MCF 10A (cell line): ENCODE results near the gene HECW1. TPM values are rescaled to one million over a fixed set of nuclear protein-coding genes. Genes with fewer than 3 reads are reported as not detected.

Experiments
- BruUV-seq: library from RNA; stranded (reverse); fragments of 400-500 nt; replicated peaks from 2 replicates; lab custom pipeline; 2021; lab: Mats Ljungman, UMichigan
- CTCF ChIA-PET: fragments of 300-600 bp; sonication (Branson Sonifier 250); formaldehyde crosslinking; extraction: SDS; loops from one replicate; lab custom pipeline; 2021; ENCODE audit warnings: antibody characterized with exemption, inconsistent platforms; lab: Yijun Ruan, JAX
- POLR2A ChIA-PET: fragments of 300-600, 350-650 bp; sonication (Branson Sonifier 250); formaldehyde crosslinking; extraction: SDS; loops from one replicate; lab custom pipeline; 2020; ENCODE audit warnings: antibody characterized with exemption, inconsistent platforms; lab: Yijun Ruan, JAX
- DNase-seq: peaks from one replicate; pipeline ENCODE4 v3.0.0-alpha.2; 2018; ENCODE audit not compliant: unreplicated experiment
- H3K27ac Mint-ChIP-seq: one replicate; pipeline ENCODE4 v1.8.0; 2022; ENCODE audit warnings: mild to moderate bottlenecking, low read depth, mixed read lengths; ENCODE audit not compliant: unreplicated experiment
- H3K27me3 Mint-ChIP-seq: one replicate; pipeline ENCODE4 v1.8.0; 2022; ENCODE audit warnings: mixed read lengths; ENCODE audit not compliant: insufficient read depth, unreplicated experiment
- H3K36me3 Mint-ChIP-seq: one replicate; pipeline ENCODE4 v1.8.0; 2022; ENCODE audit warnings: mild to moderate bottlenecking, moderate library complexity, mixed read lengths; ENCODE audit not compliant: insufficient read depth, unreplicated experiment
- H3K4me1 Mint-ChIP-seq: one replicate; pipeline ENCODE4 v1.8.0; 2022; ENCODE audit warnings: mixed read lengths; ENCODE audit not compliant: insufficient read depth, unreplicated experiment
- H3K4me3 Mint-ChIP-seq: one replicate; pipeline ENCODE4 v1.8.0; 2022; ENCODE audit warnings: mild to moderate bottlenecking, moderate library complexity, mixed read lengths; ENCODE audit not compliant: unreplicated experiment
- H3K9me3 Mint-ChIP-seq: one replicate; pipeline ENCODE4 v1.8.0; 2022; ENCODE audit warnings: mixed read lengths; ENCODE audit not compliant: unreplicated experiment
- CTCF ChIP-seq: fragments of 200-600 bp; IDR thresholded peaks from one replicate; pipeline ENCODE4 v1.8.0; 2022; ENCODE audit warnings: antibody characterized with exemption, mild to moderate bottlenecking; ENCODE audit not compliant: unreplicated experiment
- intact Hi-C: fragments of 100-400 bp; cut with micrococcal nuclease; formaldehyde crosslinking; loops from 2 replicates; pipeline ENCODE4 v1.14.1; 2022
- total RNA-seq: library from RNA; stranded (reverse); gene quantifications from 2 replicates; pipeline ENCODE4 v1.2.3, GENCODE V29; 2022

Gene HECW1
- total RNA-seq, 1 experiment from 2014 or later, result not detected

- no peak for TF ChIP-seq CTCF
- POLR2A ChIA-PET, result no interaction called here
Observed at GRCh38 chr7:43085992-43086391, 26.5 kb upstream of the HECW1 start.

GRCh38 chr7:43092819-43093218, 19.6 kb upstream of the HECW1 start:
- no peak overlapping the region for H3K27ac Mint-ChIP-seq
- POLR2A ChIA-PET, result no interaction called here
- no peaks in the 10 kb centered on the region for H3K4me1 Mint-ChIP-seq
- intact Hi-C loops, result no loop called here
- no peak for DNase-seq
- H3K36me3 Mint-ChIP-seq, result no peaks in the 10 kb centered on the region
- no peak overlapping the region for H3K4me3 Mint-ChIP-seq
- no peaks in the 10 kb centered on the region for H3K9me3 Mint-ChIP-seq
- CTCF ChIA-PET, result no interaction called here
- TF ChIP-seq CTCF, result no peak
- BruUV-seq, result no TSS peak
- peaks cover 17% of the 10 kb centered on the region for H3K27me3 Mint-ChIP-seq

More at GRCh38 chr7:43085992-43086391, 26.5 kb upstream of the HECW1 start:
- H3K36me3 Mint-ChIP-seq, result no peaks in the 10 kb centered on the region
- BruUV-seq, result no TSS peak
- CTCF ChIA-PET, result interaction anchor here (0.6 kb wide), 1 partner anchor 145 kb away, joined by 4 read pairs; no protein-coding TSS in a partner anchor
- no peaks in the 10 kb centered on the region for H3K4me1 Mint-ChIP-seq
- H3K27ac Mint-ChIP-seq, result no peak overlapping the region
- H3K9me3 Mint-ChIP-seq, result no peaks in the 10 kb centered on the region
- H3K27me3 Mint-ChIP-seq, result peaks cover 57% of the 10 kb centered on the region
- intact Hi-C loops, result no loop called here
- H3K4me3 Mint-ChIP-seq, result no peak overlapping the region
- no peak for DNase-seq

GRCh38 chr7:43096875-43097274, 15.6 kb upstream of the HECW1 start:
- H3K9me3 Mint-ChIP-seq, result no peaks in the 10 kb centered on the region
- no TSS peak for BruUV-seq
- H3K27me3 Mint-ChIP-seq, result no peaks in the 10 kb centered on the region
- no peaks in the 10 kb centered on the region for H3K4me1 Mint-ChIP-seq
- DNase-seq, result no peak
- no peak overlapping the region for H3K27ac Mint-ChIP-seq
- intact Hi-C loops, result no loop called here
- CTCF ChIA-PET, result no interaction called here
- H3K36me3 Mint-ChIP-seq, result no peaks in the 10 kb centered on the region
- no peak for TF ChIP-seq CTCF
- no peak overlapping the region for H3K4me3 Mint-ChIP-seq
- POLR2A ChIA-PET, result no interaction called here

GRCh38 chr7:43099750-43100149, 12.7 kb upstream of the HECW1 start:
- no peaks in the 10 kb centered on the region for H3K4me1 Mint-ChIP-seq
- H3K9me3 Mint-ChIP-seq, result no peaks in the 10 kb centered on the region
- no peak for DNase-seq
- ChIA-PET CTCF (interaction anchor here (0.6 kb wide), 1 partner anchor 9 kb away, joined by 3 read pairs; no protein-coding TSS in a partner anchor), POLR2A (interaction anchor here (0.6 kb wide), 1 partner anchor 155 kb away, joined by 3 read pairs; no protein-coding TSS in a partner anchor)
- no peaks in the 10 kb centered on the region for H3K36me3 Mint-ChIP-seq
- H3K27me3 Mint-ChIP-seq, result no peaks in the 10 kb centered on the region
- no peak overlapping the region for H3K27ac Mint-ChIP-seq
- no TSS peak for BruUV-seq
- TF ChIP-seq CTCF, result no peak
- intact Hi-C loops, result no loop called here
- H3K4me3 Mint-ChIP-seq, result no peak overlapping the region
